ENCODE results near the gene OSBPL5.

OSBPL5 gene

DNA sequence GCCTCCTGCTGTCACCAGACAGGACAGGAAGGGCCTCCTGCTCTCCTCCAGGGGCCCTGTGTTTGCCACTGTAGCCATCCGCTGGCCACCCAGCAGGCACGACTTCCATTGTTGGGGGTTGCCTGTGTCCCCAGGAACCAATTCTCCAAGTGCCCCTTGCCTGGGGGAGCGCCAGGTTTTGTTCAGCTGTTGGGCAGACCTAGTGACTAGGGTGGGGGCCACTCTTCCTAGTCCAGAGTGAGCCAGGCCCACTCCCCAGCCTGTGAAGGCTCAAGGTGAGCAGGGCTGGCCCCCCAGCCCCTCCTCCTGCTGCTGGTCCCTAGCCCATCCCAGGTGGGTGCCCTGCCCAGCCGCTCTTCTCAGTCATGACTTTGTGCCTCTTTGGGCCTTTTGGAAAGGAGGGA is 30.9 kb downstream of the OSBPL5 start:
- no peak for DNase-seq (ENCODE audit: low read depth)

DNA sequence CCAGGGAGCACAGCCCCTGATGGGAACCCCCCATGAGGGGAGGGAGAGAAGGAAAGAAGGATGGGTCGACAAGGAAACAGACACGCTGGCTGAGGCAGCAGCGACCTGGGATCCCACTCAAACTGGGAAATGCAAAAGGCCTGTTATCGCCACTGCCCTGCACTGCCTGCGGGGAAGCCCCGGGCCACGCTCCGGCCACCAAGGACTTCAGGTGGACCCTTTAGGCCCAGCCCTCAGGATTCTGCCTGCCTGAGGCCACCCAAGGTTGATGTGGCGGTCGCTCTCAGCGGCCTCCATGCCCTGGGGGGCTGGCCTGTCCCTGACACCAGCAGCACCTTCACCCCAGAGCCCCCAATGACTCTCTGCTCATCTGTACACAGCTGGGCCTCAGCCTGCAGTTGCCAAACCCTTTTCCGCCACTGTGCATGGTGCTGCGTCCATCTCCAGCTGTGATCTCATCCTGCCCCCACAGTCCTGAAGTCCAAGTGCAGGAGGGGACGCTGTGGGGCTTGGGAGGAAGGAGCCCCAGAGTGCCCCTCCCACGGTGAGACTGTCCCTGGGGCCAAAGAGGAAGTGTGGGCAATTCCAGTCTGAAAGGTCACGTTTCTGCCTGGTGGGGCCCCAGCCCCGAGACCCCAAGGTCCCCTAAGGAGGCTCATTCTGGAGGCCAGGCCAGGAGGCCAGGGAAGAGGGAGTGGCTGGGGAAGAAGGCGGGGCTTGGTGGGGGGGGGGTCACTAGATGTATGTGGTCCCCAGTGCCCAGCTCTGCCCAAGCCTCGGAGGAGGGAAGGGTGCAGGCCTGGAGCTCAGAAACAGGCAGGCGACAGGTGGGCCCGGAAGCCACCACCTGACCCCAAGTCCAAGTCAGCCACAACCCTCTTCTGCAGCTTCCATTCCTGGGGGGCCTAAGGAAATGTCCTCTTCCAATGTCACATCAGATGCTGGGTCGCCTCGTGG is 31.6 kb downstream of the OSBPL5 start:
- DNase-seq (ENCODE audit: low read depth) = no peak

DNA sequence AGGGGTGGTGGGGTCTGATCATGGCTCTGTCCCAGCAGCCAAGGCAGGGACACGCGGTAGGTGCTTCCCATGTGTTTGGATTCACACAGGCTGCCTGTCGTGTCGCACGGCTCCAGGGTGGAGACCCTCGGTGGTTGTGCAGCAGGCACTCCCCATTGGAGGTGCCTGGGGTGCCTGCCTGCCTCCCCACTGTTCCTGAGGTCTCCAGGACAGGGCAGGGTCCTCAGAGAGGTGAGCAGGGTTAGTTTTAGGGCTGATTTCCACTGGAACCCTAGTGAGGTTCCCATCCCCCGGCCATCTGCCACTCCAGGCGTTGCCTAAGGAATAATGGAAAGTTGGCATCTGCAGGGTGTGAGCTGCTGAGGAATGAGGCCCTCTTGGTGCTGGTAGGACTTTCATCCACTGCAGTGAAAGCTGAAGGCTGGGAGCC is 32.3 kb downstream of the OSBPL5 start:
- no peak for DNase-seq (ENCODE audit: low read depth)

DNA sequence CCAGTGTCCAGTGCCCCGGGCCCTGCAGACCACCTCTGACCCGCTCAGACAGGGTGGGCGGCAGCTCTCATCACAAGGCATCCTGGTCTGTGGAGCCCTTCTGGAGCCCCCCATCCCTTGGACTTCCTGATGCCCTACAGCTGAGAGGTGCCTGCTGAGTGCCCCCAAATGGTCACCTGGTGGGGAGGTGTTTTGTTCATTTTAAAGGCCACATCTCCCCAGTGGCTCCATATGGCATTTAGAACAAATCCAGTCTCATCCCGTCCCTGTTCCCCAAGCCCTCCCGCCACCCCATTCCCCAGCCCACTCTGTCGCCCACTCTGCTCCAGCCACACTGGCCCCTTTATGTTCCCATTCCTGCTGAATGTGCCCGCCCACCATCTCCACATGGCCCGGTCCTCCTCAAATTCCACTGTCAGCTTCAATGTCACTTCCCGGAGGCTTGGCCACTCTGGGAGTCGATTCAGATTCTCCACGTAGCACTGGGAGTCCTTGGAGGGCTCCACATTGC is 32.8 kb downstream of the OSBPL5 start:
- DNase-seq (ENCODE audit: low read depth) = no peak

DNA sequence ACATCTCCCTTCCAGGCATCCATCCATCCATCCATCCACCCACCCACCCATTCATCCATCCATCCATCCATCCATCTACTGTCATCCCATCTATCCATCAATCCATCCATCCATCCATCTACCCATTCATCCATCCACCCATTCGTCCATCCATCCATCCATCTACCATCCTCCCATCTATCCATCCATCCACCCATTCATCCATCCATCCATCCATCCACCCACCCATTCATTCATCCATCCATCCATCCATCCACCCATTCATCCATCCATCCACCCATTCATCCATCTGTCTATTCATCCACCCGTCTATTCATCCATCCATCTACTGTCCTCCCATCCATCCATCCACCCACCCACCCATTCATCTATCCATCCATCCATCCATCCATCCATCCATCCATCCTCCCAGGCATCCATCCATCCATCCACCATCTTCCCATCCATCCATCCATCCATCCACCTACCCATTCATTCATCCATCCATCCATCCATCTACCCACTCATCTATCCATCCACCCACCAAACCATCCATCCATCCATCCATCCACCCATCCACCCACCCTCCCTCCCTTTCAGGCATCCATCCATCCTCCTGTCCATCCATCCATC is 33.7 kb downstream of the OSBPL5 start:
- no peak for DNase-seq (ENCODE audit: low read depth)

DNA sequence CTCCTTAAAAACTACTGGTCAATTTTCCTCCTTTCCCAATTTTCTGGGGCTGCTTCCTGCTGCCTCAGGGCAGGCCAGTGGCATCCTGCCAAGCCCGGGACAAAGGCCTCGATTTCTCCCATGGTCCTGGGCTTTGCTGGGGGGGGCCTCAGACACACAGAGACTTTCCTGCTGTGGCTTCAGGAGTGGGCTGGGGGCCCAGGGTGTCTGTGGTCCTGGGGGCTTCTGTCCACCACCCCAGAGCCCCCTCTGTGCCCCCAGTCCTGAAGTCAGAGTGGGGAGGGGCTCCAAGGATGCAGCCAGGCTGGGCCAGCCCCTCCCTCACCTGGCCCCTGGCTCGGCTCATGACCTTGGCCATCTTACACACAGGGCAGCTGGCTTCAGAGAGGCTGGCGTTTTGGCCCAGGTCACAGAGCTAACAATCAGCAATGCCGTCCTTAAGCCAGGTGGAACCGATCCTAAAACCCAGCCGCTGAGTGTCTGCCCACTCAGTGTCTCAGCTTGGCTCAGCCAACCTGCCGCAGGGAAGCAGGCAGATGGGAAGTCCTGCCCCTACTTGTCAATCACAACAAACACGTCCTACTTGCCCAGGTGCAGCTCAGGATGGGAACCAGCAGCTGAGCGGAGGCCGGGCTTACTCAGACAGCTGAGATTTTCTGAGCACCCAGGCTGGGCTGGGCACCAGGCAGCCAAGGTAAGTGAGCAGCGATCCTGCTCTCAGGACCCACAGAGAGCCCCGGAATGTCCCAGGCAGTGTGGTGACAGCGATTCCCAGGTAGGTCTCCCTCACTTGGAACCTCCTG is 34.6 kb downstream of the OSBPL5 start:
- DNase-seq (ENCODE audit: low read depth) = no peak

DNA sequence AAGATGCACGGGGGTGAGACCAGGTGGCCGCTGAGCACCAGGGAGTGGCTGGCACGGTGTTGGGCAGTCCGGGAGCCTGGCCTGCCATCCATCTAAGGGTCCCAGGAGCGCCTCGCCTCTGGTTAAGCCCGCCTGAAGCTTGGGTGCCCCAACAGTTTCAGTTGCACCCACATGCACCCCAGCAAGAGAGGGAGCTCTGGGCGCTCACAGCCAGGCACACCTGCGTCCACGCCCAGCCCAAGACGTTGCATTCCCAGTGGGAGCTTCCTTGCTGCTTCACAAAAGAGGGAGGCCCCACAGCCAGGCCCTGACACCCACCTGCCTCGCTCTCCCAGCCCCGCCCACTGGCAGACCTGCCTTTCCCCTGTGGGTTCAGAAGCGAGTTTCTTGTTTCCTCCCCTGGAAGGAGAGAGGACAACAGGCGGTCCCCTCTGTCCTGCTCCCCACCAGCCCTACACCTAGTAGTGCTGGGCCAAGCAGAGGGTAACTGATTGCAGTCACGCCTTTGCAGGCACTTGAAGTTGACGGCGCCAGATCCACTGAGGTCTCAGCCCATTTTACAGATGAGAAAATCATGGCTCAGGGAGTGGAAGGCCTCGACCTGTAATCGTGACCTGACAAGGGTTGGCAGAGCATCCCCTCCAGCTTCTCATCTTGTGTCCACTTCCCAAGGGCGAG is 35.4 kb downstream of the OSBPL5 start:
- no peak for DNase-seq (ENCODE audit: low read depth)

DNA sequence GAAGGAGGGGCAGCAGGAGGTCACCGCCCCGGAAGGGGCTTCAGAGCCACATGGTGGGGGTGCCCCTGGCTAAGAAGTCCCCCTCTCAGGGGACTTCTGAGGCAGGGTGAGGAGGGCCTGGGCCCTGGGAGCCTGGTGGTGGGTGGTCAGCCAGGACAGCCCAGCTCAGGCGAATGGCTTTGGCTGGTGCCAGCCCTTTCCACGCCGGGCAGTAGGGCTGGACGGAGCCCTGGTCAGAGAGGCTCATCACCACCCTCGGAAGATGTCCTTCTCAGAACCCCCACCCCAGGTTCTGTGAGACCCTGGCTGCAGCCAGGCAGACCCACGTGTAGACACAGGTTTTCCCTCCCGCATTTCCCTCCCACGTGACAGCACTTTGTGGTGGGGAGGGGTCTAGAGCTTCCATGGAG is 35.9 kb downstream of the OSBPL5 start:
- no peak for DNase-seq (ENCODE audit: low read depth)

DNA sequence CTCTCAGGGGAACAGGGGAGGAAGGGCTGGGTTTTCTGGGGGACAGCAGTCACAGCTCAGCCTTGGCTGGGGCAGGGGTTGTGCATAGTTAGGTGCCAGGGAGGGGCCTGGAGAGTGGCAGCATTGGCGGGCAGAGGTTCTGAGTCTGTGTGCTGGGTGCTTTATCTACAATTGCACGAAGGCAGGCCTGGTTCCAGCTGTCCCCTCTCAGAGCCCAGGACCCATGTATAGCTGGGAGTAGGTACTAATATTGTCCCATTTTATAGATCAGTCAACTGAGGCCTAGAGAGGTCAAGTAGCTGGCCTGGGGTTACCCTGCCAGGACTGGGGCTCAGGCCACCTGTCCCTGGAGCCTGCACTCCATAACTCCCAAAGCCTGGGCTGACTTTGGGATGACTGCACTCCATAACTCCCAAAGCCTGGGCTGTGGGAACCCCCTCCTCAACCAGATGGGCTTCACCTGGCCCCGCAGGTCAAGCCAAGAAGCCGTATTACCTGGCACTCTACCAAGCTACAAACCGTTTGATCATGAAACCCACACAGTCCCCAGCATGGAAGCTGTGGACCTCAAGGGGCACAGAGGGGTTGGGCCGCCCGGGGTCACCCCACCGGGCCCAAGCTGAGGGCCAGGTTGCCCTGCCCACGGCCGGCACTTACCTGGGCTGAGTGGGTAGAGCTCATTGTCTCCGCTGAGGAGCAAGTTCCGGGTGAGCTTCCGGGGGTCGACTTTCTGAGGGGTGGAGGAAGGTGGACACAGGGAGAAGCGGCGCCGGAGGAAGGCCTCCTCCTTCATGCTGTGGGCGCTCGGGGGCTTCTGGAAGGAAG is 36.5 kb downstream of the OSBPL5 start:
- no peak for DNase-seq (ENCODE audit: low read depth)

DNA sequence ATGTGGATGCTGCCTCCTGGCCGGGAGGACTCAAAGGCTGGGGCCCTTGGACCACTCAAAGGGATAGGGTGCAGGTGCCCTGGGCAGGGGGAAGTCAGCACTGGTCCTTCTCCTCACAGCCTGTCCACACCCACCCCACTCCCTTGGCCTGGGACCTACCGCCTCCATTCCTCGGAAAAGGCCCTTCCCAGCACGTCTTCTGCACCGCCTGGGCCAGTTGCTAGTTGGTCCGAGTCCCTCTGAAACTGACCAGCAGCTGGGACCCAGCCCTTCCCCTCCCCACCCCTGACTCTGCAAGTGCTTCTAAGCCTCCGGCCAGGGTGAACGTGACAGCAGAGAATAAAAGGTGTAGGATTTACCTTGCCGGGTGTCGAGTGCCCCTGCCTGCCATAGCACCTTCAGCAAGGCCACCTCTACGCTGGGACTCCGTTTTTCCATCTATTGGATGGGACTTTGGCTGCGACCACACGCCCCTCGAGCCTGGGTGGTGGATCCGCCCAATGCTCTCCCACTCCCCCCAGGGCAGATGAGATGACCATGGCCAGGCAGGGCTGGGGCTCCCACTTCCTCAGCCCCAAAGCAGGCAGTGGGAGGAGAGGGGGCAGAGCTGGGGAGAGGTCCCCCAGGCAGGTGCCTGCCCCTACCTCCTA is 37.3 kb downstream of the OSBPL5 start:
- DNase-seq (ENCODE audit: low read depth) = no peak

DNA sequence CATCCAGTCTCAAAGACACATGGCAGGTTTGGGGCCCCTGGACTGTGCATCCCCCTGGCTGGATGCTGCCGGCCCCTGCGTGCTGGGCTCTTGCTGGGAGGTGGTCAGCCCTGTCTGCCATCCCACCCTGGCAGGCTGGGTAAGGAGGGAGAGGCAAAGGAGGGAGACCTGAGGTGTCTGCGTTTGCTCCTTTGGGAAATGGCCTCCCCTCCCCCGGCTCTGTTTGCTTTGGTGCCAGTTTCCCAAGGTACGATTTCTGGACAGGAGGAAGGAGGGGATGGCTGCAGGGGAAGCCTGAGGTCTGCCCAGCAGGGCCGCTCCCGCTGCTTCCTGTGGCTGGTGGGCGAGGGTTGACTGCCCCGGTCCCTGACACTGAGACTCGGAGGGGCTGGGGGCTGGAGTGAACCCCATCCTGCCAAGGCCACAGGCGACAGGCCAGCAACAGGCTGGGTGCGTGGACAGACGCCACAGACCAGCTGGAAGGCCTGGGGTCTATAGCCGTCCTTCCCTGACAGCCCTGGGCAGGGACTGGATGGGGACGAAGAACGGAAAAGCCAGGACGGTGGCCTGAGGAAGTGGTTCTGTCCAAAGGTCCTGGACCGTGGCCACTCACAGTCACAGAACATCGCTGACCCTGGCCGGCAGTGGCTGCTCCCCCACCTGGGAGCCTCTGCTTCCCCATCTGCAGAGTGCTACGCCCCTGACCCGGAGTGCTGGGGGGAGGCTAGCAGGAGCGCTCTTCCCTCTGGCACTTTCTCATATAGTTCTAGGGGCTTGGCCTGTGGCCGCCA is 38.0 kb downstream of the OSBPL5 start:
- DNase-seq (ENCODE audit: low read depth) = no peak

DNA sequence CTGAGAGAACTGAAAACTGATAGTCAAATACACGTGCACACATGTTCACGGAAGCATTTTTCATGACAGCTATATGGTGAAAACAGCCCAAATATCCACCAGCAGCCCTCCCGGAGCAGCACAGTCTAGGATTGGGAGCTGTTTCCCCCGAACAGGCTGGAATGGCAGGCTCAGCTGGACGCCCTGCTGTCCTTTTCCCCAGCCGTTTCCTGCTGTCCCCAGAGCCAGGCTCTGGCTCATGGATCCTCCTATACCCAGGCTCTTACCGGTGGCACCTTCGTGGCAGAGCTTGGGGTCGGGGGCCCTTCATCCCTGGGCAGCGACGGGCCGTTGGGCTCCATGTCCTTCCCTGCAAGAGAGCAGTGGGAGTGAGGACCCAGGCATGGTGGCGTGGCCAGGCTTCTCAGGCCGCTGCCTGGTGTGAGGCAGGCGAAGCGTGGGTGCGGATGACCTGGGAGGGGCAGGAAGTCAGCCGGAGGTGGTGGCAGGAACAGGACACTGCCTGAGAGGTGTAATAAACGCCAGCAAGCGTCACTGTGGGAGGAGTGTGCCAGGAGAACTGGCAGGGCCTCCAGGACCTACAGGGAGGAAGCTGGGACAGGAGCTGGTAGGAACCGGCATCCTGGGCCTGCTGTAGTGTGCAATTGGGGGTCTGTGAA is 38.8 kb downstream of the OSBPL5 start:
- no peak for DNase-seq (ENCODE audit: low read depth)

DNA sequence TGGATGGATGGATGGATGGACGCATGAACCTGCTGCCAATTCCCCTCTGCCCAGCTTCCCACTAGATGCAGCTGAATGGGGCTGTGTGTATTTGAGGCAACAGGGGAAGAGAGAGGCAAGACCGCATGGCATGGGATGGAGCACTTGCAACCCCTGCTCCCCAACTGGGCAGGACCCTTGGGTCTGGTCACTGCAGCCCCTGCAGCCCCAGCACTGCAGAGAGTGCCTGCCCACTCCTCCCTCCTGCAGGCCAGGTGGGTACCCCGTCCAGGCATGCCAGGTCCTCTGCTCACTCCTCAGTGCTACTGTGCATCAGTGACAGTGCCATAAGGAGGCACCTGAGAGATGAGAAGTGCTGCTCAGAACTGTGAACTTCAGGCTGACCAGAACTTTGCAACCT is 40.3 kb downstream of the OSBPL5 start:
- no peak for DNase-seq (ENCODE audit: low read depth)

DNA sequence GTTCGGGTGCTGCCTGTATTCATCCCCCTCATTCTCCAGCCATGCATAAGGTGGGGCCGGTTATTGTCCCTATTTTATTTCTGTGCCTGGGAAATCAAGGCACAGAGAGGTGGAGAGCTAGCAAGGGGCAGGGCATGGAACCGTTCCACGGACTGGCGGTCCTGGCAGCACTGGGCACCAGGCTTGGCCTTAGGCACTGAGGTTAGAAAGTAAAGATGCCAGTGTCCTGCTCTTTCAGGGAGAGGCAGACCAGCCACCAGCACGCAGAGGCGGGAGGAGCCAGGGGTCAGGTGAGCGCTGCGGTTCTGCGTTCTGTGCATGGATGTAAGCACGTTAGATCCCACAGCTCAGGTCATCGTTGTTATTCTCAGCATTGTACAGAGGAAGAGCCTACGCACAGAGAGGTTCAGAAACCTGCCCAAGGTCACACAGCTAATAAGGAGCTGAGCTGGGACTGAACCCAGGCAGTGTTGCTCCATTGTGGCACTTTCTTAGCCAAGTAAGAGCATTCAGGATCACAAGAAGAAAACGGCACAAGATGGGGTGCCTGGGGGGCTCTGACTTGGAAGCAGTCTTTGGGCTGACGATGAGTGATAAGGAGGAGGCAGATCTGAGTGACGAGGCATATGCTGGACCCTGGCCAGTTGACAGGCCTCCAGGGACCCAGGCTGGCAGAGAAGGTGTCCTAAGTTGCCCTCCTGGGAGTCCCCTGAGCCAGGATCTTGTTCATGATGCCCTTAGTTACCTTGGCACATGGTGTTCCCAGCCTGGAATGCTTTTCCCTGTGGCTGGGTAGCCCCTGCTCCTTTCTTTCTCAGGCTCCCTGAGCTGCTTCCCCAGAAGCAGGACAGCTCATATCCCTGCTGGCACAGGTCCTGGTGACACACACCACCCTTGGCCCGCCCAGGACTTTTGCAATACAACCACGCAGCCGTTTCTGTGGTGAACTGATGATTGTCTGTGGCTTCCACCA is 41.1 kb downstream of the OSBPL5 start:
- DNase-seq (ENCODE audit: low read depth) = peak; percentile 95

DNA sequence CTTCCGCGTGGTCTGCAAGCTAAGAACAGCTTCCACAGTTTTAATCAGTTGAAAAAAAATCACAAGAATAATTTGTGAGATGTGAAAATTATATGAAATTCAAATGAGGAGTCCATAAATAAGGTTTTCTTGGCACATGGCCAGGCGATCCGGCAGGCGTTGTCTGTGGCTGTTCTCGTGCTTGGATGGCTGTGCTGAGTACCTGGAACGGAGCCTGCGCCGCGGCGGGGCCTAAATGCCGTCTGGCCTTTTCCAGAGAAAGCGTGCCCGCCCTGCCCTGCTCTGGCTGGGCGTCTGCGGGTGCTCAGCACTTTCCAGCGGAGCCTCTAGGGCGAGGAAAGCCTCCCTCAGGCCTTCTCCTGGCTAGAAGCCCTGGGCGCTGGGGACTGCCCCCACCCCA is 41.8 kb downstream of the OSBPL5 start:
- no peak for DNase-seq (ENCODE audit: low read depth)

DNA sequence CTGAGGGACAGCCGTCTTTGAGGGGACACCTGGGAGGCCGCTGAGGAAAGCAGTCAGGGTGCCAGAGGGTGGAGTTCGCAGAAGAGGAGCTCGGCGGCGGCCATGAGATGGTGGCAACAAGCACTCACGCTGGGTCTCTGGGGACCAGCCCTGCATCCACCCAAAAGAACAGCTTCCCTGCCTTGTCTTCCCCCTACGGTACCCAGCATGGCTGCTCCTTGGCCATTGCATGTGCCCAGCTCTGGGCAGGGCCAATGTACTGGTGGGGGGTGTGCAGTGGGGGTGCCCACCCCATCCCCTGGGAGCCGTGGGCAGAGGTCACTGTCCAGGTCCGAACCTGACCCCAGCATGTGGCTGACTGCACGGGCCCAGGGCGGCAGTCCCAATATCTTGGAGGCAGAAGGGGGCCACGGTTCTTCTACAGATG is 42.3 kb downstream of the OSBPL5 start:
- DNase-seq (ENCODE audit: low read depth) = no peak

DNA sequence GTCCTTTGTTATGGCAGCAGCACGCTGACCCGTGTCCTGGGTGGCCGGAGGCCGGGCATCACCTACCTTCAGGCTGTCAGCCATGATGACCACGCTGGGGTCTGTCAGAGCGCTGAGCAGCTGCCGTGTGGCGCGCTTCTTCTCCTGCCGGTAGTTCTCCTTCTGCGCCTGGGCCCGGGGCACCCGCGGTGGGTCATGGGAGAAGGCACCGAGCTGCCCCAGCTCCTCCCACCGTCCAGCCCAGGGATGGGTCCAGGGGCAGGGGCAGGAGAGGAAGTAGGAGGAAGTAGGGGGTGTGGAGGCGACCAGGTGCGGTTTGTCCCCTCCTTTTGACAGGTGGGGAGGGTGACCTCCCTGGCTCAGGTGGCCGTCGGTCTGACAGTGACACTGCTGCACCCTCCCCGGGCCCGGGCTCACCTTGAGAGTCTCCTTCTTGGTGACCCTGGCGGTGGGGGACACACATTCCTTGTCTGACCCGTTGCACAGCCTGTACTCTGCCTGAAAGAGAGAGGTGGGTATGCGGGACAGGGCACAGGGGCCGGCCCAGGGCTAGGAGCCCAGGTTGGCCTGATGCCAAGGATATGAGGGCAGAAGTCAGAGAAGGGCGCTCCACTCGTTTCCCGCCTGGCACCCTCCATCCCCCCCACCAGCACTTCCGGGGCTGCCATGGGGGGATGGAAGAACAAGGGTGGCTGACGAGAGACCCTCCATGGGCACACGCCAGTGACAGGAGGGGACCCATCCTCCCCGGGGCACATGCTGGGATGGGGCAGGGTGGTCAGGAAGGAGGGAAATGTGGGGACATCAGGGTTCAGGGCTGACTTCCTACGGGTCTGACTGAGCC is 43.0 kb downstream of the OSBPL5 start:
- no peak for DNase-seq (ENCODE audit: low read depth)

Data from GM04504 (cell line).